ENCODE measurements around the gene NET1. TPM values are rescaled to one million over a fixed set of nuclear protein-coding genes. Genes with fewer than 3 reads are reported as not detected.

NET1 gene
- total and polyA plus RNA-seq, 2 donors (not counting 3 experiments of a cell fraction or from before 2014, with no cell fraction given), result 14.4 to 46.3 TPM

DNA sequence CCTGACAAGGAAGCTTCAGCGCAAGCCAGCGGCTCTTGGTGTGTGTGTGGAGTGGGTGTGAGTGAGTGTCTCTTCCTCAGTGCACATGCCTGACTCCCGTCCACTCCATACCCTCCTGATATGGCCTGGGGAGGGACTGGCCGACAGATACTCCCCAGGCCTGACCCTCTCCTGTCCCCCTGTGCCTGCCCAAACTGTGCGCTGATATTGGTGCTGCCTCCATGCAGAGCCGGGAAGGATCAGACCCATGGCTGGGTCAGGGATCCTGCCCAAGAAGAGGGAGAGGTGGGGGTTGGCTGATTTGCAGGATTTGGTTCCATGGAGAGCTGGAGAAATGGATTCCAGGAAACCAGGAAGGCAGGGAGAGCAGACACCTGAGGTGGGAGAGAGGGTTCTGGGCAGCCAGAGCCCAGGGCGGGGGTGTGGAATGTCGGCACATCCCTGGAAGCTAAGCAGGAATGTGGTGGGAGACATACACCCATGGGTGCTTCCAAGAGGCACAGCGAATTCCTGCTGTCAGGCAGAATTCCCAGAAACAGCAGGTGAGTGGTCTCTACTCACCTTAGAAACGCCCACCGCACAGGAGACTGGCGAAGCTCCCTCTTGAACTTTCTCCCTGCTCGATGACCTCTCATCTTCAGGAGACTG, 80.7 kb downstream of the NET1 start:
- H3K9me3 ChIP-seq (replicated peaks; ENCODE audit: control insufficient read depth, insufficient read depth, low read length), result no peaks in the 10 kb centered on the region
- no peaks in the 10 kb centered on the region for H3K4me1 ChIP-seq (ENCODE audit: control insufficient read depth, extremely low read depth, insufficient read depth, low read length)
- dilution Hi-C loops (cut with MboI; ENCODE audit: extremely low pct_ligation_motif_present, low sequenced_read_pairs), result no loop called here
- no peaks in the 10 kb centered on the region for H3K36me3 ChIP-seq (ENCODE audit: control insufficient read depth in 2 of 2, extremely low read depth in 1 of 2, insufficient read depth in 2 of 2, low read length in 2 of 2)
- no peak for FAIRE-seq
- no peak overlapping the region for H3K27ac ChIP-seq (ENCODE audit: insufficient read depth, low read depth, low read length)
- no peak for DNase-seq (ENCODE audit: low read depth, low spot score)
- H4K20me1 ChIP-seq (replicated peaks; ENCODE audit: control insufficient read depth, extremely low read depth, insufficient read depth, low read length), result no peaks in the 10 kb centered on the region
- no peak overlapping the region for H3K9ac ChIP-seq (replicated peaks; ENCODE audit: extremely low read depth, insufficient read depth, low read length)
- no peaks in the 10 kb centered on the region for H3K27me3 ChIP-seq (ENCODE audit: control insufficient read depth in 2 of 2, insufficient read depth in 2 of 2, low read length in 2 of 2)
- no peak overlapping the region for H2AFZ ChIP-seq (ENCODE audit: low read depth, low read length)
- TF ChIP-seq GATA2 (IDR thresholded peaks at IDR 0.05; ENCODE audit: insufficient read depth, insufficient read length, low read depth, low read length) (no peak), FOS (IDR thresholded peaks at IDR 0.05; ENCODE audit: borderline replicate concordance, insufficient read depth, low read length) (no peak), CTCF (IDR thresholded peaks at IDR 0.05; ENCODE audit: extremely low read depth in 1 of 2, insufficient read depth in 1 of 2, low read depth in 1 of 2, low read length in 2 of 2) (no peak), MAX (IDR thresholded peaks at IDR 0.05; ENCODE audit: insufficient read depth, insufficient read length) (no peak), EZH2 (IDR thresholded peaks at IDR 0.05; ENCODE audit: borderline replicate concordance, low read depth, low read length, severe bottlenecking) (no peak), POLR2AphosphoS5 (IDR thresholded peaks at IDR 0.05; ENCODE audit: insufficient read depth, low read depth, low read length) (no peak), MYC (IDR thresholded peaks at IDR 0.05; ENCODE audit: low read depth, low read length) (no peak), JUN (IDR thresholded peaks at IDR 0.05; ENCODE audit: borderline replicate concordance, insufficient read depth, insufficient read length, low read depth) (no peak), POLR2A (IDR thresholded peaks at IDR 0.05; ENCODE audit: low read depth, low read length) (no peak)
- CTCF ChIA-PET, result interaction anchor here (0.9 kb wide), 1 partner anchor 8 kb away, joined by 3 read pairs; no protein-coding TSS in a partner anchor
- BruUV-seq (replicated peaks), result no TSS peak
- no peaks in the 10 kb centered on the region for H3K79me2 ChIP-seq (ENCODE audit: control insufficient read depth, insufficient read depth, low read length)
- H3K4me3 ChIP-seq (replicated peaks in 1 of 3; ENCODE audit: insufficient read depth in 1 of 3, low read depth in 1 of 3, low read length in 3 of 3), result no peak overlapping the region
- H3K9me1 ChIP-seq (replicated peaks; ENCODE audit: control insufficient read depth, extremely low read depth, insufficient read depth, low read length), result no peaks in the 10 kb centered on the region
- intact Hi-C loops (cut with micrococcal nuclease), result no loop called here
- H3K4me2 ChIP-seq (ENCODE audit: insufficient read depth, low read length), result no peak overlapping the region
- POLR2A ChIA-PET, result no interaction called here
